Neuronal stem cell (in vitro differentiated cells): ENCODE data around the gene SMAD6.

Source experiments
- DNase-seq: peaks from one replicate; pipeline ENCODE4 v3.0.0-alpha.2; 2013; ENCODE audit warnings: low spot score
- H2AFZ ChIP-seq: one replicate; pipeline ENCODE4 v1.6.1; 2013; ENCODE audit warnings: mild to moderate bottlenecking, low read length, inconsistent platforms
- H2AK5ac ChIP-seq: 2 replicates; pipeline ENCODE4 v1.6.1; 2013; ENCODE audit warnings: low read depth, mild to moderate bottlenecking, inconsistent platforms, low read length, moderate library complexity, mixed read lengths
- H2BK120ac ChIP-seq: 2 replicates; pipeline ENCODE4 v1.6.1; 2013; ENCODE audit warnings: low read depth, mild to moderate bottlenecking, inconsistent platforms, low read length, moderate library complexity, mixed read lengths
- H2BK12ac ChIP-seq: one replicate; pipeline ENCODE4 v1.6.1; 2013; ENCODE audit warnings: low read length, inconsistent platforms
- H2BK15ac ChIP-seq: 2 replicates; pipeline ENCODE4 v1.6.1; 2013; ENCODE audit warnings: mild to moderate bottlenecking, low read length, inconsistent platforms, mixed read lengths
- H2BK5ac ChIP-seq: one replicate; pipeline ENCODE4 v1.6.1; 2013; ENCODE audit warnings: inconsistent platforms, mild to moderate bottlenecking, low read length, moderate library complexity
- H3K14ac ChIP-seq: one replicate; pipeline ENCODE4 v1.6.1; 2013; ENCODE audit warnings: low read length, inconsistent platforms
- H3K18ac ChIP-seq: 2 replicates; pipeline ENCODE4 v1.6.1; 2013; ENCODE audit warnings: low read length, inconsistent platforms
- H3K23ac ChIP-seq: 2 replicates; pipeline ENCODE4 v1.6.1; 2013; ENCODE audit warnings: low read depth, mild to moderate bottlenecking, mixed read lengths, low read length, inconsistent platforms; ENCODE audit not compliant: poor library complexity
- H3K27ac ChIP-seq: replicated peaks from 3 replicates; pipeline ENCODE4 v1.5.1; 2013; ENCODE audit warnings: low read length, inconsistent platforms
- H3K27me3 ChIP-seq, 3 experiments: 2 replicates each; pipeline ENCODE4 v1.6.1; 2013; ENCODE audit warnings: low read length in 3 of 3, mild to moderate bottlenecking in 2 of 3, inconsistent platforms in 1 of 3, low read depth in 1 of 3, mixed read lengths in 1 of 3, moderate library complexity in 1 of 3; ENCODE audit not compliant: control insufficient read depth in 3 of 3, insufficient read depth in 3 of 3
- H3K36me3 ChIP-seq, 2 donors: replicated peaks in 1 of 2; 2 replicates each; pipeline ENCODE4 v1.6.1; 2013; ENCODE audit warnings: low read length in 2 of 2; ENCODE audit not compliant: control insufficient read depth in 2 of 2, insufficient read depth in 2 of 2
- H3K4ac ChIP-seq: 2 replicates; pipeline ENCODE4 v1.6.1; 2013; ENCODE audit warnings: inconsistent platforms, mild to moderate bottlenecking, low read length, moderate library complexity
- H3K4me1 ChIP-seq, 2 donors: 1 replicate in 1 of 2; 2 replicates in 1 of 2; pipeline ENCODE4 v1.6.1; 2013; ENCODE audit warnings: low read length in 2 of 2, low read depth in 1 of 2; ENCODE audit not compliant: control insufficient read depth in 2 of 2, insufficient read depth in 1 of 2
- H3K4me2 ChIP-seq: one replicate; pipeline ENCODE4 v1.6.1; 2013; ENCODE audit warnings: mild to moderate bottlenecking, low read length, inconsistent platforms; ENCODE audit not compliant: insufficient read depth, poor library complexity, severe bottlenecking
- H3K4me3 ChIP-seq, 2 donors: 2 replicates each; pipeline ENCODE4 v1.5.1; 2013; ENCODE audit warnings: low read length in 2 of 2, mild to moderate bottlenecking in 2 of 2, inconsistent platforms in 1 of 2, moderate library complexity in 1 of 2
- H3K79me1 ChIP-seq: one replicate; pipeline ENCODE4 v1.6.1; 2013; ENCODE audit warnings: low read depth, mild to moderate bottlenecking, inconsistent platforms, low read length, moderate library complexity
- H3K9ac ChIP-seq: one replicate; pipeline ENCODE4 v1.6.1; 2013; ENCODE audit warnings: mild to moderate bottlenecking, low read depth, low read length, inconsistent platforms; ENCODE audit not compliant: poor library complexity
- H3K9me3 ChIP-seq, 2 donors: replicated peaks in 1 of 2; 2 replicates each; pipeline versions ENCODE3 to v1.6.1; 2013; ENCODE audit warnings: low read length in 2 of 2, mild to moderate bottlenecking in 2 of 2, inconsistent platforms in 1 of 2, low read depth in 1 of 2, mixed read lengths in 1 of 2, moderate library complexity in 1 of 2; ENCODE audit not compliant: control insufficient read depth in 2 of 2, insufficient read depth in 1 of 2
- H4K8ac ChIP-seq: one replicate; pipeline ENCODE4 v1.6.1; 2013; ENCODE audit warnings: low read depth, mild to moderate bottlenecking, inconsistent platforms, low read length, moderate library complexity
- H4K91ac ChIP-seq: one replicate; pipeline ENCODE4 v1.6.1; 2013; ENCODE audit warnings: low read length, low read depth, mild to moderate bottlenecking, inconsistent platforms; ENCODE audit not compliant: poor library complexity
- WGBS, 2 donors: extraction: QIAGEN DNeasy Blood & Tissue Kit; methylation state at CpG; one replicate each; pipeline ENCODE4 v1.1.7; 2013; ENCODE audit warnings: missing lambda C conversion rate in 2 of 2, mixed read lengths in 1 of 2; ENCODE audit not compliant: insufficient read length in 2 of 2, insufficient replicate concordance in 1 of 2; ENCODE audit errors: extremely low coverage in 2 of 2; 5-methylcytosine and 5-hydroxymethylcytosine counted together

Gene SMAD6

DNA sequence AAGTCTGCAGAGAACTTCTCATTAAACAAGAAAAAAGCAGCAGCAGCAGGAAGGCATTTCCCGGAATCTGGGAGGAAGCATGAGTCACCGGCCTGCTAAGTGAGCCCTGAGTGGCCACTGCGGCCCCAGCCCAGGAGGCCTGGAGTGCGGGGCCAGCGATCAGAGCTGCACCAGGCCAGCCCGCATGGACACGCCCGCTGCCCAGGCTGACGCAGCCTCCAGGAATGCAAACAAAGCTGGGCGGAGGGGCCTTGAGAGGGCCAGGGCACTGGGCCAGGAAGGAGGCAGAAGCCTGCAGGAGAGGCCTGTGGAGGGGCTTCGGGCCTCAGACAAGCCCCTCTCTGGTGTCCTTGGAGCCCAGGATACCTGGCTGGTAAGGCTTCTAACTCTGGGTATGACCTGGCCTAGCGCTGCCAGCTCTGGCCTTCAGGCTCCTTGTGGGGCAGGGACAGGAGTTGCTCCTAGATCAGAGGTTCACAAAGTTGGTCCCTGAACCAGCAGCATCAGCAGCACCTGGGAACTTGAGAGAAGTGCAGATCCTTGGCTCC lies 101.2 kb downstream of the SMAD6 start:
- peak overlapping the region; percentile 82 for H3K27ac ChIP-seq
- H3K9ac ChIP-seq, result no peak overlapping the region
- peak; percentile 71 for DNase-seq
- no peak overlapping the region for H3K4me2 ChIP-seq
- H4K91ac ChIP-seq, result no peak overlapping the region
- WGBS, 2 donors, result no CpG with 5 or more reads among the region's 12 CpGs
- no peak overlapping the region for H3K14ac ChIP-seq
- no peak overlapping the region for H4K8ac ChIP-seq
- peak overlapping the region; percentile 91 for H2AFZ ChIP-seq
- H2BK12ac ChIP-seq, result no peak overlapping the region
- H2BK15ac ChIP-seq, result no peak overlapping the region
- H2BK5ac ChIP-seq, result no peak overlapping the region
- peak overlapping the region in 1 of 2 donors; percentile 11 for H3K4me3 ChIP-seq
- H3K27me3 ChIP-seq, result no peaks in the 10 kb centered on the region
- peaks cover 0 to 9% of the 10 kb centered on the region in 2 donors for H3K9me3 ChIP-seq
- no peaks in the 10 kb centered on the region for H3K36me3 ChIP-seq
- H3K79me1 ChIP-seq, result no peaks in the 10 kb centered on the region
- H2AK5ac ChIP-seq, result peak overlapping the region; percentile 12
- H3K4me1 ChIP-seq, result peaks cover 27 to 28% of the 10 kb centered on the region in 2 donors
- H3K18ac ChIP-seq, result peak overlapping the region; percentile 77
- H3K4ac ChIP-seq, result no peak overlapping the region
- H2BK120ac ChIP-seq, result no peak overlapping the region
- H3K23ac ChIP-seq, result no peak overlapping the region

DNA sequence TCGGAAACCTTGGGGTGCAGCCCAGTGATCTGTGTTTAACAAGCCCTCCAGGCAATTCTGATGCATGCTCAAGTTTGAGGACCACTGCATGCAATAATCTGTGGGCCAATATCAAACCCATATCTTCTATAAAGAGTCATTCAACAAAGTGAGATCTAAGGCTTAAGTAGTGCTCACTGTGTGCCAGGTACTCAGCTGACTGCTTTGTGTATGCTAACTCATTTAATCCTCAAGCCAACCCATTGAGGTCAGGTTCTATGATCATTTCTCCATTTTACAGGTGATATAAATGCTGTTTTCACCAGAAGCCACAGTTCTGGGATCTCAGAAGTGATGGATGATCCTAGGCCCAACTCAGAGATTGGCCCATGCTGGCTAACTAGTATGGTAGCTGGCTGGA lies 101.7 kb downstream of the SMAD6 start:
- H3K18ac ChIP-seq, result peak overlapping the region; percentile 77
- no peaks in the 10 kb centered on the region for H3K79me1 ChIP-seq
- H2BK5ac ChIP-seq, result no peak overlapping the region
- DNase-seq, result no peak
- H2AFZ ChIP-seq, result peak overlapping the region; percentile 91
- no peak overlapping the region for H2BK12ac ChIP-seq
- H3K36me3 ChIP-seq, result no peaks in the 10 kb centered on the region
- H3K9me3 ChIP-seq, result peaks cover 0 to 12% of the 10 kb centered on the region in 2 donors
- H4K8ac ChIP-seq, result no peak overlapping the region
- peak overlapping the region; percentile 51 for H2AK5ac ChIP-seq
- peaks cover 0 to under 1% (median 0%) of the 10 kb centered on the region in 3 experiments for H3K27me3 ChIP-seq
- H4K91ac ChIP-seq, result no peak overlapping the region
- no peak overlapping the region for H3K4me3 ChIP-seq
- H3K23ac ChIP-seq, result no peak overlapping the region
- H3K27ac ChIP-seq, result peak overlapping the region; percentile 82
- no peak overlapping the region for H3K4me2 ChIP-seq
- no peak overlapping the region for H2BK120ac ChIP-seq
- H3K9ac ChIP-seq, result no peak overlapping the region
- H3K14ac ChIP-seq, result no peak overlapping the region
- H2BK15ac ChIP-seq, result peak overlapping the region; percentile 35
- H3K4me1 ChIP-seq, result peaks cover 23 to 28% of the 10 kb centered on the region in 2 donors
- no peak overlapping the region for H3K4ac ChIP-seq
- WGBS, 2 donors, result no CpG with 5 or more reads among the region's 1 CpG

DNA sequence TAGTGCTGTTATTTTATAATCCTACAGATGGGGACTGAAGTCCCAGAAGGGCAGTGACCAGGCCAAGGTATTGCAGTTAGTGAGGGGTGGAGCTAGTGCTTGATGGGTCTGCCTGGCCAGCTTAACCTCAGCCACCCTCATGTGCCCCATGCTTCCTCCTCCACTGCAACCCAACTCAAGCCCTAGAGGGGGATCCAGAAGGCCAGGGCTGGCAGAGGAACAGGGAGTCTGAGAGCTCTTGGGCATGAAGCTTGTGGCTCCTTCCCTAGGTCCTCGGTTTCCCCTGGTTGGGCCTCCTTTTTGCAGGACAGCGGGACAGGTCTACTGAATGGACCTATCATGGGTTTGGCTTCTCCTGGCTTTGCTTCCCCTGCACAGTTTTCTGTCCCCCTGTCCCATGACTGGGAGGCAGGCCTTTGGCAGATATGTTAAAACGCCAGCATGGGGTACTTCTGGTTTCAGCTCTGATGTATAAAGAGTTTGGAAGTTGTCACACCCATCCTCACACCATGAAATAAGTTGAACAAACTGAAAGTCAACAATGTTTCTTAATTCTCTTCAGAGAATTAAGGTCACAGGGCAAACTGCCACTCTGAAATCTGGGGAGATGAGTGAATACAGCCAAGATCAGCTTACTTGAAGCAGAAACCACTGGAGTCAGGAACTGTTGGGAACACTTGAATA lies 103.3 kb downstream of the SMAD6 start:
- no CpG with 5 or more reads among the region's 3 CpGs for WGBS, 2 donors
- Histone ChIP-seq H3K36me3 (no peaks in the 10 kb centered on the region), H3K9ac (no peak overlapping the region), H3K79me1 (no peaks in the 10 kb centered on the region), H2BK5ac (no peak overlapping the region), H3K9me3 (peaks cover 0 to 12% of the 10 kb centered on the region in 2 donors), H3K23ac (no peak overlapping the region), H3K27me3 (peaks cover 0 to 3% (median 0%) of the 10 kb centered on the region in 3 experiments), H2BK12ac (no peak overlapping the region), H2BK15ac (no peak overlapping the region), H3K18ac (no peak overlapping the region), H2AFZ (no peak overlapping the region), H4K8ac (no peak overlapping the region), H3K4me2 (no peak overlapping the region), H3K14ac (no peak overlapping the region), H2AK5ac (peak overlapping the region; percentile 41), H3K4me3 (peak overlapping the region in 1 of 2 donors; percentile 24), H3K4ac (no peak overlapping the region), H3K27ac (no peak overlapping the region), H2BK120ac (no peak overlapping the region), H3K4me1 (peaks cover 23 to 26% of the 10 kb centered on the region in 2 donors), H4K91ac (no peak overlapping the region)
- DNase-seq, result no peak

DNA sequence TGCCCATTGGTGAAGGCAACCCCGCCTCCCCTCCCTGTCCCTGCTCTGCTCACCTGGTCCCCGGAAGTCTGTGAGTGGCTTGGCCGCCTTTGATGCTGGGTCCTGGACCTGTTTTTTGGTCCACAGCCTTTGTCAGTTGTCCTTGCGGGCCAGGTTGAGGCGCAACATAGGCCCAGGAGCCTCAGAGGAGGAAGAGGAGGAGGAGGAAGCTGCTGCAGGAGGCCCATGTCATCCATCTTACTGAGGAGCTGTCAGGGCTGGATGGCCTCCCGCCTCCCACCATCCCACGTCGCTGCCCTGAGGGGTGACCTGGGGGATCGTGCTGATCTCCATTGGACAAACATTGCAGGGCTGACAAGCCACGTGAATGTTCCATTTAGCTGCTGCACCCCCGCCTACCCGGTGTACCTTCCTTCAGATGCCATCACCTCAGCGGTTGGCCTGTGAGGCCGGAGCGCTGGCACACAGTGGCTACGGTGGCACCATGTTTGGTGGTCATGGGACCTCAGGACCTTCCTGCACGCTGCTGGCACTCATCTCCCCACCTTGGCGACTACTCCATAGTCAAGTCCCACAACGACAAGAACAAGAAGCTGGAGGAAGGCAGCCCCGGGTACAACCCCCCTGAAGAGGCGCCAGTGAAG lies 106.3 kb downstream of the SMAD6 start:
- peak overlapping the region; percentile 85 for H2AK5ac ChIP-seq
- no peaks in the 10 kb centered on the region for H3K79me1 ChIP-seq
- H4K8ac ChIP-seq, result peak overlapping the region; percentile 25
- no peak overlapping the region for H4K91ac ChIP-seq
- no peak overlapping the region for H3K4me3 ChIP-seq
- no peak overlapping the region for H2AFZ ChIP-seq
- peak overlapping the region; percentile 87 for H2BK15ac ChIP-seq
- H3K18ac ChIP-seq, result peak overlapping the region; percentile 80
- no peak overlapping the region for H3K4me2 ChIP-seq
- H3K4ac ChIP-seq, result no peak overlapping the region
- H3K36me3 ChIP-seq, result no peaks in the 10 kb centered on the region
- H3K4me1 ChIP-seq, result peaks cover 11 to 13% of the 10 kb centered on the region in 2 donors
- H2BK12ac ChIP-seq, result no peak overlapping the region
- H2BK5ac ChIP-seq, result no peak overlapping the region
- H3K14ac ChIP-seq, result peak overlapping the region; percentile 49
- H3K9ac ChIP-seq, result no peak overlapping the region
- peak overlapping the region; percentile 59 for H3K23ac ChIP-seq
- H2BK120ac ChIP-seq, result no peak overlapping the region
- peaks cover 0 to 12% of the 10 kb centered on the region in 2 donors for H3K9me3 ChIP-seq
- no CpG with 5 or more reads among the region's 21 CpGs for WGBS, 2 donors
- H3K27ac ChIP-seq, result no peak overlapping the region
- no peak for DNase-seq
- H3K27me3 ChIP-seq, result peaks cover 0 to 3% (median 0%) of the 10 kb centered on the region in 3 experiments
